ENCODE results near the gene DENND4A. TPM values are rescaled to one million over a fixed set of nuclear protein-coding genes. Genes with fewer than 3 reads are reported as not detected.

Gene DENND4A
- total RNA-seq: 17.5 and 17.9 TPM in 2 replicates
- long read RNA-seq, partial matches to known transcripts: 1 of 5 reads
- long read RNA-seq, other reads (novel, unspliced or antisense): 4 of 5 reads

DNA sequence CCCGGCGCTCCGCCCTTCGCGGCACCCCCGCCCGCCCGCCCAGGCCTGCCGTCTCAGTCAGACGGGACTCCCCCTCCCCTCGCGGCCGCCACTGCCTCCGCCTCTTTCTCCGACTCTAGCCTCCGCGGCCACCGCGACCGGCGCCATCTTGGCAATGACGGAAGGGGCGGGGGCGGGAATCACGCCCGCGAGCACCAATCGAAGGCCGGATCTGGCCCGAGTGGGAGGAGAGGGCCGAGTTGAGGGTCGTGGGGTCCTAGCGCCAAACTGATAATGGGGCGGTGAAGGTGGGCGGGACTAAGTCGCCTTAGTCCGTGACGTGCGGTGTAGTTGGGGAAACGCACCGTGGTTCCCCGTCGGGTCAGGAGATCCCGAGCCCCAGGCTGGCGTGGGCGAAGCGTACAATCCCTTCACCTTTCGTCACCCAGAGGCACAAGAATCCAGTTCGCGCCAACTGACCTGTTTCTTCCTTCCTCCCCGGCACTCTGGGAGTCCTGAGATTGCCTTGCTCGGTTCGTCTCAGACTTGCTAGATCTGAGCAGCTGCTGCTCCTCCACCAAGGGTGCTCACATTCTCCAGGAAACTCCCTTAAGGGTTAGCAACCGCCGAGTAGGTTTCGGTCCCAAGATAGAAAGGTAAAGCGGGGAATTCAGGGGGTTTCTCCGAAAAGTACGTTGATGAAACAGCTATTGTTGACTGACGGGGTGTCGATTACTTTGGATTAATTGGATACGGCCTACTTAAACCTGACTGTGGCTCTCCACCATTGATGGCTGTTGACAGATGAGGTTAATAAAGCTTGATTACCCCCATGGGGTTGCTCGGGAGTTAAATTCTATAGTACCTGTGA lies at the start of gene DENND4A:
TSS of gene DENND4A (minus strand) at position 156 of the 850 bp plus-strand sequence. CDS start 35,843 bp downstream, outside the sequence.
- Mint-ChIP-seq H3K27me3 (no peaks in the 10 kb centered on the region), H3K27ac (peak within 1 kb of the TSS; percentile 99), H3K9me3 (ENCODE audit: low read depth) (no peaks in the 10 kb centered on the region), H3K4me1 (ENCODE audit: low read depth) (peaks cover 31% of the 10 kb centered on the region), H3K36me3 (ENCODE audit: insufficient read depth) (no peaks in the 10 kb centered on the region), H3K4me3 (ENCODE audit: low read depth) (peak within 1 kb of the TSS; percentile 85)
- TF ChIP-seq, protein P1, sequence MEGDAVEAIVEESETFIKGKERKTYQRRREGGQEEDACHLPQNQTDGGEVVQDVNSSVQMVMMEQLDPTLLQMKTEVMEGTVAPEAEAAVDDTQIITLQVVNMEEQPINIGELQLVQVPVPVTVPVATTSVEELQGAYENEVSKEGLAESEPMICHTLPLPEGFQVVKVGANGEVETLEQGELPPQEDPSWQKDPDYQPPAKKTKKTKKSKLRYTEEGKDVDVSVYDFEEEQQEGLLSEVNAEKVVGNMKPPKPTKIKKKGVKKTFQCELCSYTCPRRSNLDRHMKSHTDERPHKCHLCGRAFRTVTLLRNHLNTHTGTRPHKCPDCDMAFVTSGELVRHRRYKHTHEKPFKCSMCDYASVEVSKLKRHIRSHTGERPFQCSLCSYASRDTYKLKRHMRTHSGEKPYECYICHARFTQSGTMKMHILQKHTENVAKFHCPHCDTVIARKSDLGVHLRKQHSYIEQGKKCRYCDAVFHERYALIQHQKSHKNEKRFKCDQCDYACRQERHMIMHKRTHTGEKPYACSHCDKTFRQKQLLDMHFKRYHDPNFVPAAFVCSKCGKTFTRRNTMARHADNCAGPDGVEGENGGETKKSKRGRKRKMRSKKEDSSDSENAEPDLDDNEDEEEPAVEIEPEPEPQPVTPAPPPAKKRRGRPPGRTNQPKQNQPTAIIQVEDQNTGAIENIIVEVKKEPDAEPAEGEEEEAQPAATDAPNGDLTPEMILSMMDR (IDR thresholded peaks at IDR 0.05; ENCODE audit: unreplicated experiment): no peak
- DNase-seq (ENCODE audit: low spot score, unreplicated experiment): peak; percentile 96

DNA sequence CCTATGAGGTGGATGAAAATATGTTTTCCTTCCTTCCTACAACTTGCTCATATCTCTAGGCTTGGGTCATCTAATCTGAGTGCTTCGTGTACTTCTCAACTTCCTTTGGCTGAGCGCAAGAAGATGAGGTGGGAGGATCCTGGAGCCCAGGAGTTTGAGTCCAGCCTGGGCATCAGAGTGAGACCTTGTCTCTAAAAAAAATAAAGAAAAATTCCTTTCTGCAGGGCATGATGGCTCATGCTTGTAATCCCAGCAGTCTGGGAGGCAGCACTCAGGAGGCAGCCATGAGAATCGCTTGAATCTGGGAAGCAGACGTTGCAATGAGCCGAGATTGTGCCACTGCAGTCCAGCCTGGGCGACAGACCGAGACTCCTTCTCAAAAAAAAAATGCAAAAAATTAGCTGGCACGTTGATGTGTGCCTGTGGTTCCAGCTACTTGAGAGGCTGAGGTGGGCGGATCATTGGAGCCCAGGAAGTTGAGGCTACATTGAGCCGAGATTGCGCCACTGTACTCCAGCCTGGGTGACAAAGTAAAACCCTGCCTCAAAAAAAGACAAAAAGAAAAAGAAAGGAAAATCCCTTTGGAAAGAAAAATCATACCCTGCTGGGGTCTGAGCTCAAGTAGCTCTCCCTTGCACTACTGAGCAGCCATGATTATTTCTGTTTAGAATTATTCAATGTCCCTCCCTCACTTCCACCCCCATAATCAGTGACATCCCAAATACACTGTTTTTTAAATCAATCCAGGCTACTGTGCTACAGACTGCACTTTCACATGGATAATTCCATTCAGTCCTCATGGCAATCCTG lies 49.2 kb upstream of the DENND4A start:
- TF ChIP-seq, protein P1 (IDR thresholded peaks at IDR 0.05; ENCODE audit: unreplicated experiment): no peak
- Mint-ChIP-seq H3K4me1 (ENCODE audit: low read depth) (peaks cover 16% of the 10 kb centered on the region), H3K27me3 (no peaks in the 10 kb centered on the region), H3K27ac (no peak overlapping the region), H3K4me3 (ENCODE audit: low read depth) (no peak overlapping the region), H3K36me3 (ENCODE audit: insufficient read depth) (no peaks in the 10 kb centered on the region), H3K9me3 (ENCODE audit: low read depth) (no peaks in the 10 kb centered on the region)
- DNase-seq (ENCODE audit: low spot score, unreplicated experiment): no peak

DNA sequence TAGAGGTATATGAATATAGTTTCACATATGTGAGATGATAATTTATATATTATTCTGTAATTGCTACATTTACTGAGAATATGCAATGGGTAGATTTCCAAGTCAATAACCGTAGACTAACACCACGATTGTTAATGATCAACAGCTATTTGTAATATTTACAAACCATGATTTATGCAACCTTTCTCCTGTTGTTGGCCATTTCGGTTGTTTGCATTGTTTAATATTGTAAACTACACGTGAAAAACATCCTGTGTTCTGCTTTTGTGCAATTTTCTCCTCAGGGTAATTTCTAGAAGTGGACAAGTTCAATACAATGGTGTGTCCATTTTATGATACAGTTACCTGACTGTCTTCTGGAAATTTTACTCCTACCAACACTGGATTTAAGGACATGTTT lies 47.9 kb upstream of the DENND4A start:
- H3K27me3 Mint-ChIP-seq: no peaks in the 10 kb centered on the region
- DNase-seq (ENCODE audit: low spot score, unreplicated experiment): no peak
- no peaks in the 10 kb centered on the region for H3K9me3 Mint-ChIP-seq (ENCODE audit: low read depth)
- no peak overlapping the region for H3K4me3 Mint-ChIP-seq (ENCODE audit: low read depth)
- no peaks in the 10 kb centered on the region for H3K36me3 Mint-ChIP-seq (ENCODE audit: insufficient read depth)
- H3K4me1 Mint-ChIP-seq (ENCODE audit: low read depth): peaks cover 14% of the 10 kb centered on the region
- TF ChIP-seq, protein P1 (IDR thresholded peaks at IDR 0.05; ENCODE audit: unreplicated experiment): no peak
- H3K27ac Mint-ChIP-seq: no peak overlapping the region

DNA sequence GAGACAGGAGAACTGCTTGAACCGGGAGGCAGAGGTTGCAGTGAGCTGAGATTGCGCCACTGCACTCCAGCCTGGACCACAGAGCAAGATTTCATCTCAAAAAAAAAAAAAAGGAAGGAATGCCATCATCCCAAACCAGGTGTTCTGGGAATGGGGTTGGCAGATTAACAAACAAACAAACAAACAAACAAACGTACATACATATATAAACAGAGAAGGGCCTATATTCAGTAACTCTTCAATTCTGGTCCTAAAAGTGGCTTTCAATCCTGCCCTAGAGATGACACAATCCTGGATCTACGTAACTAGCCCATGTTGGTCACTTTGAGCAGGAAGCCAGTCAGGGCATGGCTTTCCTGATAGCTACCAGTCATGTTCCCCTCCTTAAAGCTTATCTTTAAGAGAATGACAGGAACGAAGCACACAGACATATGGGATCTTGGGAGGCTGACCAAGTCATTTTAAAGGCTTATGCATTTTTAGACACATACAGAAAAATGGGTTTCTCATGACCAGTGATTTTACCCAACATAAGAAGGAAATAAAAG lies 47.3 kb upstream of the DENND4A start:
- Mint-ChIP-seq H3K9me3 (ENCODE audit: low read depth) (no peaks in the 10 kb centered on the region), H3K27ac (no peak overlapping the region), H3K4me1 (ENCODE audit: low read depth) (peaks cover 17% of the 10 kb centered on the region), H3K36me3 (ENCODE audit: insufficient read depth) (no peaks in the 10 kb centered on the region), H3K27me3 (no peaks in the 10 kb centered on the region), H3K4me3 (ENCODE audit: low read depth) (no peak overlapping the region)
- no peak for DNase-seq (ENCODE audit: low spot score, unreplicated experiment)
- TF ChIP-seq, protein P1 (IDR thresholded peaks at IDR 0.05; ENCODE audit: unreplicated experiment): no peak
